Fibroblast of lung (primary cell): ENCODE results near the gene KCNJ13. TPM values are rescaled to one million over a fixed set of nuclear protein-coding genes. Genes with fewer than 3 reads are reported as not detected.

Experiments
- DNase-seq, 2 donors: peaks; one replicate each; pipeline versions ENCODE4 v3.0.0 to v3.0.0-alpha.2; 2010; ENCODE audit warnings: low read depth in 2 of 2
- H2AFZ ChIP-seq: 2 replicates; pipeline ENCODE4 v1.5.1; 2012; ENCODE audit warnings: low read length, control low read depth, inconsistent platforms
- H3K27ac ChIP-seq: 2 replicates; pipeline ENCODE4 v1.5.1; 2011; ENCODE audit warnings: low read length, control low read depth; ENCODE audit not compliant: insufficient read depth
- H3K27me3 ChIP-seq: 2 replicates; pipeline ENCODE4 v1.5.1; 2011; ENCODE audit warnings: mild to moderate bottlenecking, low read length; ENCODE audit not compliant: control insufficient read depth, insufficient read depth
- H3K36me3 ChIP-seq: 2 replicates; pipeline ENCODE4 v1.5.1; 2011; ENCODE audit warnings: low read length; ENCODE audit not compliant: control insufficient read depth, insufficient read depth
- H3K4me1 ChIP-seq: 2 replicates; pipeline ENCODE4 v1.5.1; 2011; ENCODE audit warnings: low read length; ENCODE audit not compliant: control insufficient read depth, insufficient read depth; ENCODE audit errors: extremely low read depth
- H3K4me2 ChIP-seq: 2 replicates; pipeline ENCODE4 v1.5.1; 2011; ENCODE audit warnings: low read length, control low read depth; ENCODE audit not compliant: insufficient read depth; ENCODE audit errors: extremely low read depth
- H3K4me3 ChIP-seq, 4 experiments: fragments of 200-600 bp in 1 of 4; sonication (generic) in 1 of 4; replicated peaks in 1 of 4; 2 replicates each; pipeline ENCODE4 v1.5.1; 2011 to 2016; ENCODE audit warnings: low read length in 4 of 4, low read depth in 3 of 4, mild to moderate bottlenecking in 3 of 4, control low read depth in 2 of 4, inconsistent platforms in 1 of 4, mixed read lengths in 1 of 4; ENCODE audit not compliant: insufficient read depth in 1 of 4; ENCODE audit errors: control extremely low read depth in 1 of 4
- H3K79me2 ChIP-seq: 2 replicates; pipeline ENCODE4 v1.5.1; 2012; ENCODE audit warnings: mild to moderate bottlenecking, low read length, inconsistent platforms; ENCODE audit not compliant: control insufficient read depth, insufficient read depth
- H3K9ac ChIP-seq: 2 replicates; pipeline ENCODE4 v1.5.1; 2011; ENCODE audit warnings: mild to moderate bottlenecking, low read length, control low read depth; ENCODE audit not compliant: insufficient read depth
- H3K9me3 ChIP-seq: 2 replicates; pipeline ENCODE4 v1.5.1; 2012; ENCODE audit warnings: low read depth, low read length; ENCODE audit not compliant: control insufficient read depth, insufficient read depth
- H4K20me1 ChIP-seq: 2 replicates; pipeline ENCODE4 v1.5.1; 2011; ENCODE audit warnings: low read length; ENCODE audit not compliant: control insufficient read depth, insufficient read depth; ENCODE audit errors: extremely low read depth
- CTCF ChIP-seq, 2 donors: IDR thresholded peaks in 1 of 2; conservative IDR thresholded peaks in 1 of 2; 1 replicate in 1 of 2; 2 replicates in 1 of 2; pipeline ENCODE4 v1.5.1; 2011 to 2012; ENCODE audit warnings: low read length in 2 of 2, control low read depth in 1 of 2, inconsistent platforms in 1 of 2, low read depth in 1 of 2, mild to moderate bottlenecking in 1 of 2
- EZH2 ChIP-seq: IDR thresholded peaks from 2 replicates; pipeline ENCODE4 v1.5.1; 2012; ENCODE audit warnings: low read length, control low read depth, mild to moderate bottlenecking; ENCODE audit errors: missing control alignments
- polyA minus RNA-seq: library from RNA; depleted of rRNA, polyadenylated mRNA; stranded (reverse); fragments of >200 nt; gene quantifications from 2 replicates; pipeline ENCODE4 v1.2.3, GENCODE V29; 2011; ENCODE audit warnings: low replicate concordance
- polyA plus RNA-seq, 2 donors: library from polyadenylated mRNA; depleted of rRNA in 1 of 2; stranded (reverse) in 1 of 2; unstranded in 1 of 2; fragments of >200 nt; gene quantifications; 2 replicates each; pipeline ENCODE4 v1.2.1, GENCODE V29; 2011 to 2012; ENCODE audit warnings: missing spikeins in 1 of 2
- total RNA-seq: library from RNA; depleted of rRNA; stranded (reverse); fragments of >200 nt; gene quantifications from 2 replicates; pipeline ENCODE4 v1.2.1, GENCODE V29; 2014

KCNJ13 gene
- total RNA-seq (not detected in 2 replicates), polyA plus RNA-seq (not detected in 2 replicates), polyA minus RNA-seq (not detected in 2 replicates)
- not detected in 2 replicates for polyA plus RNA-seq (2012)

GRCh38 chr2:232776435-232776834 lies at the start of gene KCNJ13:
Gene KCNJ13 (minus strand): TSS chr2:232776565. CDS start chr2:232771362, 5,203 bp downstream.
- Histone ChIP-seq H3K27me3 (no peaks in the 10 kb centered on the region), H3K9me3 (no peaks in the 10 kb centered on the region), H3K27ac (no peak within 1 kb of the TSS), H3K4me1 (no peaks in the 10 kb centered on the region), H3K79me2 (no peaks in the 10 kb centered on the region), H2AFZ (no peak within 1 kb of the TSS), H4K20me1 (no peaks in the 10 kb centered on the region), H3K36me3 (no peaks in the 10 kb centered on the region), H3K4me2 (no peak within 1 kb of the TSS), H3K9ac (no peak within 1 kb of the TSS), H3K4me3 (no peak within 1 kb of the TSS)
- DNase-seq, result peak in 1 of 2 donors; percentile 50
- TF ChIP-seq CTCF (conservative IDR thresholded peaks at IDR 0.05 in 1 of 2, IDR thresholded peaks at IDR 0.05 in 1 of 2; ENCODE audit: low read depth in 1 of 2, low read length in 2 of 2), result no peak
- no peak for TF ChIP-seq EZH2

DNA sequence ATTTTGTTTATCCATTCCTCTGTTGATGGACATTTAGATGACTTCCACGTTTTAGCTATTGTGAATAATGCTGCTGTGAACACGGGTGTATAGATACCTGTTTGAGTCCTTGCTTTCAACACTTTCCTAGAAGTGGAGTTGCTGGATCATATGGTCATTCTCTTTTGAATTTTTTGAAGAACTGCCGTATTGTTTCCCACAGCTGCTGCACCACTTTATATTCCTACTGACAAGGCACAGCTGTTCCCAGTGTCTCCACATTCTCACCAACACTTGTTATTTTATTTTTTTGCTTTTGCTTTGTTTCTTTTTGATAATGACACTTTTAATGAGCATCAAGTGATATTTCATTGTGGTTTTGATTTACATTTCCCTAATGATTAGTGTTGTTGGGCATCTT lies 41.4 kb upstream of the KCNJ13 start:
- Histone ChIP-seq H2AFZ (no peak overlapping the region), H3K27me3 (no peaks in the 10 kb centered on the region), H3K4me1 (no peaks in the 10 kb centered on the region), H3K9me3 (no peaks in the 10 kb centered on the region), H3K27ac (no peak overlapping the region), H3K4me2 (no peak overlapping the region), H3K36me3 (peaks cover 2% of the 10 kb centered on the region), H3K4me3 (no peak overlapping the region), H4K20me1 (no peaks in the 10 kb centered on the region), H3K79me2 (no peaks in the 10 kb centered on the region), H3K9ac (no peak overlapping the region)
- DNase-seq, result no peak
- TF ChIP-seq CTCF (conservative IDR thresholded peaks at IDR 0.05 in 1 of 2, IDR thresholded peaks at IDR 0.05 in 1 of 2; ENCODE audit: low read depth in 1 of 2, low read length in 2 of 2) (no peak), EZH2 (no peak)

- no peak for TF ChIP-seq CTCF (conservative IDR thresholded peaks at IDR 0.05 in 1 of 2, IDR thresholded peaks at IDR 0.05 in 1 of 2; ENCODE audit: low read depth in 1 of 2, low read length in 2 of 2)
- TF ChIP-seq EZH2, result no peak
- no peaks in the 10 kb centered on the region for H3K79me2 ChIP-seq
- no peak overlapping the region for H3K4me3 ChIP-seq
- H3K27ac ChIP-seq, result no peak overlapping the region
- H3K9ac ChIP-seq, result no peak overlapping the region
- H3K4me2 ChIP-seq, result no peak overlapping the region
- no peaks in the 10 kb centered on the region for H3K27me3 ChIP-seq
- H3K9me3 ChIP-seq, result no peaks in the 10 kb centered on the region
- H2AFZ ChIP-seq, result no peak overlapping the region
- H3K4me1 ChIP-seq, result no peaks in the 10 kb centered on the region
- no peaks in the 10 kb centered on the region for H4K20me1 ChIP-seq
- peaks cover 4% of the 10 kb centered on the region for H3K36me3 ChIP-seq
- no peak for DNase-seq
Observed at GRCh38 chr2:232816657-232817056, 40.3 kb upstream of the KCNJ13 start.
